Suprapubic skin (tissue), 4 donors: ENCODE results near the gene SH3PXD2B. TPM values are rescaled to one million over a fixed set of nuclear protein-coding genes. Genes with fewer than 3 reads are reported as not detected.

Experiments used
- DNase-seq, 2 donors: peaks; one replicate each; pipeline ENCODE4 v3.0.0-alpha.2; 2019; ENCODE audit warnings: low spot score in 2 of 2
- H3K27ac ChIP-seq: fragments of 200-600 bp; sonication (generic); one replicate; pipeline ENCODE4 v1.5.1; 2019
- H3K27me3 ChIP-seq: fragments of 200-600 bp; sonication (generic); one replicate; pipeline ENCODE4 v1.5.1; 2019
- H3K36me3 ChIP-seq: fragments of 200-600 bp; sonication (generic); one replicate; pipeline ENCODE4 v1.5.1; 2019
- H3K4me1 ChIP-seq: fragments of 200-600 bp; sonication (generic); one replicate; pipeline ENCODE4 v1.5.1; 2019
- H3K4me3 ChIP-seq: fragments of 200-600 bp; sonication (generic); one replicate; pipeline ENCODE4 v1.5.1; 2019; ENCODE audit warnings: mild to moderate bottlenecking
- H3K9me3 ChIP-seq: fragments of 200-600 bp; sonication (generic); one replicate; pipeline ENCODE4 v1.5.1; 2019
- EP300 ChIP-seq: sonication (generic); formaldehyde crosslinking; IDR thresholded peaks from one replicate; pipeline ENCODE4 v1.6.1; 2017; ENCODE audit warnings: antibody characterized with exemption
- POLR2A ChIP-seq, 2 donors: fragments of 450-650 bp; IDR thresholded peaks; one replicate each; pipeline ENCODE4 v1.6.1; 2017; ENCODE audit warnings: antibody characterized with exemption in 2 of 2, mild to moderate bottlenecking in 2 of 2, moderate library complexity in 2 of 2
- POLR2AphosphoS5 ChIP-seq, 3 donors: sonication (generic); formaldehyde crosslinking; IDR thresholded peaks; one replicate each; pipeline ENCODE4 v1.6.1; 2017; ENCODE audit warnings: antibody characterized with exemption in 3 of 3
- WGBS: methylation state at CpG from one replicate; pipeline ENCODE4 v1.1.5; 2018; 5-methylcytosine and 5-hydroxymethylcytosine counted together
- total RNA-seq, 4 donors: library from RNA; depleted of rRNA; stranded (reverse); fragments of >200 nt; gene quantifications; one replicate each; pipeline ENCODE4 v1.1.0, GENCODE V29; 2016
- TF ChIP-seq, protein P1 (sequence below), 2 donors: fragments of 200-600 bp in 1 of 2; fragments of 450-650 bp in 1 of 2; sonication (generic) in 1 of 2; IDR thresholded peaks; one replicate each; pipeline ENCODE4 v1.5.1; 2016 to 2019; ENCODE audit warnings: antibody characterized with exemption in 2 of 2, mild to moderate bottlenecking in 1 of 2, moderate library complexity in 1 of 2

The SH3PXD2B gene
- total RNA-seq, 4 donors from 2014 or later: 29.1 to 42.1 (median 31.3) TPM

DNA sequence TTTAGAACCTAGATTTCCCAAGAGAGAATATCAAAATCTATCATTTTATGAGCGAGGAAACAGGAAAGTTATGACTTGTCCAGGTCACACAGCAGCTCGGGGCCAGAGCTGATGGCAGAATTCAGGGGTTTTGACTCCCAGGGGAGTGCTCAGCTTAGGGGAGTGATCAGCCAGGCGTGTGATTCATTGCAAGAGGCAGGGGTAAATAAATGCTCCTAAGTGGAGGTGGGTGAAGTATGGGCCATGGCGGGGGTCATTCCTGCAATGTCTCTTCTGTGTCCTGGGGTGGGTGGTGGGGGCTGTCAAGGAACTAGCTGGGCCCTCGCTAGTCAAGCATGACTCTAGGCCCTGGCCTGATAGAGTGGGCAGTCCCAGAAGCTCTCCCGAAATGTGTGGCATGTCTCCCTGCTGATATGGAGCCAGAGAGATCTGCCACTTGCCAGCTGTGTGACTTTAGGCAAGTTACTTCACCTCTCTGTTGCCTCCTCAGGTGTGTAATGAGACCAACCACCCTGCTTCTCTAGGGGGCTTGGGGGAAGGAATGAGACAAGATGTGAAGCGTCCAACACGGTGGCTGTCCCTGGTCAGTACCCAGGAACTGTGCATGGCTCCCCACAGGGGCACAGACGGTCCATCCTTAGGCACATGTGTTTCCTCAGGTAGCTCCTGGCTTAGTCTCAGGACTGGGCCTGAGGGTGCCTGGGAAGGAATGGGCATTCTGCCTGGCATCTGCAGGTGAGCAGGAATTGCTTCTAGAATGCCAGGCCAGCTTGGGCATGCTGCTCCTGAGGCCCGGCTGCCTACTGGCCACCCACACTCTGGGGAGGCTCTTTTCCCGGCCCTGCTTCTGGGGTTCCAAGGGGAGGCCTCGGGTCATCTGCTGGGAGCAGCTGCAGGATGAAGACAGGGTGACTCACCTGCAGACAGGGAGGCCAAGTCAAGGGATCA lies 36.5 kb upstream of the SH3PXD2B start:
- H3K9me3 ChIP-seq: no peaks in the 10 kb centered on the region
- DNase-seq: peak; percentile 38 to 59
- no peak overlapping the region for H3K4me3 ChIP-seq
- peaks cover 5% of the 10 kb centered on the region for H3K4me1 ChIP-seq
- H3K27me3 ChIP-seq: no peaks in the 10 kb centered on the region
- H3K27ac ChIP-seq: no peak overlapping the region
- TF ChIP-seq POLR2AphosphoS5 (IDR thresholded peaks at IDR 0.05) (no peak), POLR2A (IDR thresholded peaks at IDR 0.05) (no peak), EP300 (no peak)
- TF ChIP-seq, protein P1, sequence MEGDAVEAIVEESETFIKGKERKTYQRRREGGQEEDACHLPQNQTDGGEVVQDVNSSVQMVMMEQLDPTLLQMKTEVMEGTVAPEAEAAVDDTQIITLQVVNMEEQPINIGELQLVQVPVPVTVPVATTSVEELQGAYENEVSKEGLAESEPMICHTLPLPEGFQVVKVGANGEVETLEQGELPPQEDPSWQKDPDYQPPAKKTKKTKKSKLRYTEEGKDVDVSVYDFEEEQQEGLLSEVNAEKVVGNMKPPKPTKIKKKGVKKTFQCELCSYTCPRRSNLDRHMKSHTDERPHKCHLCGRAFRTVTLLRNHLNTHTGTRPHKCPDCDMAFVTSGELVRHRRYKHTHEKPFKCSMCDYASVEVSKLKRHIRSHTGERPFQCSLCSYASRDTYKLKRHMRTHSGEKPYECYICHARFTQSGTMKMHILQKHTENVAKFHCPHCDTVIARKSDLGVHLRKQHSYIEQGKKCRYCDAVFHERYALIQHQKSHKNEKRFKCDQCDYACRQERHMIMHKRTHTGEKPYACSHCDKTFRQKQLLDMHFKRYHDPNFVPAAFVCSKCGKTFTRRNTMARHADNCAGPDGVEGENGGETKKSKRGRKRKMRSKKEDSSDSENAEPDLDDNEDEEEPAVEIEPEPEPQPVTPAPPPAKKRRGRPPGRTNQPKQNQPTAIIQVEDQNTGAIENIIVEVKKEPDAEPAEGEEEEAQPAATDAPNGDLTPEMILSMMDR (IDR thresholded peaks at IDR 0.05): no peak
- 68% methylated on average over 9 of the region's 12 CpGs for WGBS
- H3K36me3 ChIP-seq: no peaks in the 10 kb centered on the region

GRCh38 chr5:172488221-172488620 lies 33.9 kb upstream of the SH3PXD2B start:
- H3K4me3 ChIP-seq: no peak overlapping the region
- H3K4me1 ChIP-seq: peaks cover 5% of the 10 kb centered on the region
- 84% methylated on average over 13 of the region's 14 CpGs for WGBS
- peak; percentile 34 to 71 for DNase-seq
- H3K36me3 ChIP-seq: no peaks in the 10 kb centered on the region
- no peak overlapping the region for H3K27ac ChIP-seq
- TF ChIP-seq POLR2A (IDR thresholded peaks at IDR 0.05): no peak
- no peak for TF ChIP-seq EP300
- TF ChIP-seq, protein P1 (IDR thresholded peaks at IDR 0.05): no peak
- no peak for TF ChIP-seq POLR2AphosphoS5 (IDR thresholded peaks at IDR 0.05)
- H3K27me3 ChIP-seq: no peaks in the 10 kb centered on the region
- no peaks in the 10 kb centered on the region for H3K9me3 ChIP-seq

DNA sequence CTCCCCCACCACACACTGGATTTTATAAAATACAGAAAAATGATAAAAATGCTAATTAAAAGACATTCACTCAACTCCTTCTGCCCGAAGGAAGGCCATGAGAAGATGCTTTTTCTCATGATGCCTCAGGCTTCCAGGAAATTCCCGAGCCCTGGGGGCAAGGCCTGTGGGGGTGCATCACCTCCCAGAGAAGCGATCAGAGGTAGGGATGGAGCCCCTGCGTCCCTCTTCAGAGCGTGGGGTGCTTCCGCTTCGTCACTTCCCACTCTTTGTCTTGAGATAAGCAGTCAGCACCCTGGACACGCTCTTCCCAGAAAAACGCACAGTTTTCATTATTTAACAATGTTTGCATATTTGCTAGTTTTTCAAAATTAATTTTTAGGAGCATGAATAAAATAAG lies 33.3 kb upstream of the SH3PXD2B start:
- no peak overlapping the region for H3K27ac ChIP-seq
- no peaks in the 10 kb centered on the region for H3K27me3 ChIP-seq
- peaks cover 5% of the 10 kb centered on the region for H3K4me1 ChIP-seq
- no peaks in the 10 kb centered on the region for H3K36me3 ChIP-seq
- H3K4me3 ChIP-seq: no peak overlapping the region
- DNase-seq: peak in 1 of 2 donors; percentile 27
- H3K9me3 ChIP-seq: no peaks in the 10 kb centered on the region
- TF ChIP-seq POLR2A (IDR thresholded peaks at IDR 0.05) (no peak), POLR2AphosphoS5 (IDR thresholded peaks at IDR 0.05) (no peak), EP300 (no peak)
- TF ChIP-seq, protein P1 (IDR thresholded peaks at IDR 0.05): no peak
- WGBS: 84% methylated on average over 9 of the region's 9 CpGs

- TF ChIP-seq POLR2A (IDR thresholded peaks at IDR 0.05) (no peak), EP300 (no peak), POLR2AphosphoS5 (IDR thresholded peaks at IDR 0.05) (no peak)
- TF ChIP-seq, protein P1 (IDR thresholded peaks at IDR 0.05): no peak
- Histone ChIP-seq H3K27me3 (no peaks in the 10 kb centered on the region), H3K36me3 (no peaks in the 10 kb centered on the region), H3K27ac (no peak overlapping the region), H3K4me1 (peaks cover 5% of the 10 kb centered on the region), H3K9me3 (no peaks in the 10 kb centered on the region), H3K4me3 (no peak overlapping the region)
- 94% methylated on average over 5 of the region's 5 CpGs for WGBS
- DNase-seq: no peak
Measured at GRCh38 chr5:172486912-172487311, 32.6 kb upstream of the SH3PXD2B start.

- Histone ChIP-seq H3K4me1 (peaks cover 5% of the 10 kb centered on the region), H3K9me3 (no peaks in the 10 kb centered on the region), H3K27ac (no peak overlapping the region), H3K27me3 (no peaks in the 10 kb centered on the region), H3K4me3 (no peak overlapping the region), H3K36me3 (no peaks in the 10 kb centered on the region)
- 82% methylated on average over 12 of the region's 12 CpGs for WGBS
- TF ChIP-seq, protein P1 (IDR thresholded peaks at IDR 0.05): no peak
- no peak for TF ChIP-seq POLR2A (IDR thresholded peaks at IDR 0.05)
- no peak for TF ChIP-seq POLR2AphosphoS5 (IDR thresholded peaks at IDR 0.05)
- TF ChIP-seq EP300: no peak
- DNase-seq: peak in 1 of 2 donors; percentile 27
Measured at GRCh38 chr5:172486451-172486850, 32.1 kb upstream of the SH3PXD2B start.
